GM12873 (cell line): ENCODE measurements around the gene RYR2.

Experiments used
- TF ChIP-seq, protein P1 (sequence below): IDR thresholded peaks from 2 replicates; pipeline ENCODE4 v1.5.1; 2012; ENCODE audit warnings: low read depth, mild to moderate bottlenecking, moderate library complexity, low read length, control low read depth; ENCODE audit not compliant: insufficient read depth; ENCODE audit errors: missing control alignments

Gene RYR2

DNA sequence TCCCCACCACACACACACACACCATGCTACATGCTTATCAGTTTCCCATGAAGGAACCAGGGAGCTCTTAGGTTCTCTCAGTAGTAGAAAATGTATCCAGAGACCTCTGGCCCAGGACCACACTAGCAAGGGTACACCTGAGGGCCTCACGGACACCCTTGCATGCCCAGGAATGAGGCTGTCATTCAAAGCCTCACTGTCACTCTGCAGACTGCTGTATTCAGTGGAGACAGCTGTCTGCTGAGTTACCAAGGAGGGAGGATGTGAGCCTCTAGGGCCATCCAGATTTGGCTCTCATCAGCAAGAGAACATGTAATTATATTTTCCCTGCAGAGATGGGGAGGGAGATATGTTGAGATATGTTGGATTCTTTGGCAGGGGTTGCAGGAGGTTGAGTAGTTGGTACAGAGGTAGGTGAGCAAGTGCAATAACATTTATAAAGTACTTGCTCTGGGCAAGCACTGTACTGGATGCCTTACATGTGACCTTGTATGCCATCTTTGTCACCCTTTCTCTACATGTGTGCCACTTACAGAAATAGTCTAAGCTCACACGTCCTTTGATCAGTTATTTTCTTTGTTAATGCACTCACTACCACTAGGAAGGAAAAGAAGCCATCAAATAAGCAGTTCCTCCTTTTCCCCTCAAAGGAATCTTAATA, 598.2 kb downstream of the RYR2 start:
- TF ChIP-seq, protein P1, sequence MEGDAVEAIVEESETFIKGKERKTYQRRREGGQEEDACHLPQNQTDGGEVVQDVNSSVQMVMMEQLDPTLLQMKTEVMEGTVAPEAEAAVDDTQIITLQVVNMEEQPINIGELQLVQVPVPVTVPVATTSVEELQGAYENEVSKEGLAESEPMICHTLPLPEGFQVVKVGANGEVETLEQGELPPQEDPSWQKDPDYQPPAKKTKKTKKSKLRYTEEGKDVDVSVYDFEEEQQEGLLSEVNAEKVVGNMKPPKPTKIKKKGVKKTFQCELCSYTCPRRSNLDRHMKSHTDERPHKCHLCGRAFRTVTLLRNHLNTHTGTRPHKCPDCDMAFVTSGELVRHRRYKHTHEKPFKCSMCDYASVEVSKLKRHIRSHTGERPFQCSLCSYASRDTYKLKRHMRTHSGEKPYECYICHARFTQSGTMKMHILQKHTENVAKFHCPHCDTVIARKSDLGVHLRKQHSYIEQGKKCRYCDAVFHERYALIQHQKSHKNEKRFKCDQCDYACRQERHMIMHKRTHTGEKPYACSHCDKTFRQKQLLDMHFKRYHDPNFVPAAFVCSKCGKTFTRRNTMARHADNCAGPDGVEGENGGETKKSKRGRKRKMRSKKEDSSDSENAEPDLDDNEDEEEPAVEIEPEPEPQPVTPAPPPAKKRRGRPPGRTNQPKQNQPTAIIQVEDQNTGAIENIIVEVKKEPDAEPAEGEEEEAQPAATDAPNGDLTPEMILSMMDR = no peak

DNA sequence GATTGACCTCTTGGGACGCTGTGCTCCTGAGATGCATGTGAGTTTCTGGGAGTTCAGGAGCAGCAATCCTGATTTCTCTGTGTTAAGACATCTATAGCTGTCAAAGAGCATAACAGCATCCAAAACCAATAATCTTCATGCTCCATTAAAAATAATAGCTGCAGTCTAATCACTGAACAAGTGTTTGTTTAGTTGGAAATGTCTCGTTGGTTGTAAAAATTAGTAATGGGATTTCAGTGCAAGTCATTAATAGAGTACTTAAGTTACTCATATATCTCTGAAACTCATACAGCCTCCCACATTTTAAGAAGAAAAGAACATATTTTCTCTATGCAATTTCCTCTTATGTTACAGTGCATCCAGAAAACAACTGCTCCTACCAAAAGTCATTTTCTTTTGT, 599.0 kb downstream of the RYR2 start:
- TF ChIP-seq, protein P1 = no peak

DNA sequence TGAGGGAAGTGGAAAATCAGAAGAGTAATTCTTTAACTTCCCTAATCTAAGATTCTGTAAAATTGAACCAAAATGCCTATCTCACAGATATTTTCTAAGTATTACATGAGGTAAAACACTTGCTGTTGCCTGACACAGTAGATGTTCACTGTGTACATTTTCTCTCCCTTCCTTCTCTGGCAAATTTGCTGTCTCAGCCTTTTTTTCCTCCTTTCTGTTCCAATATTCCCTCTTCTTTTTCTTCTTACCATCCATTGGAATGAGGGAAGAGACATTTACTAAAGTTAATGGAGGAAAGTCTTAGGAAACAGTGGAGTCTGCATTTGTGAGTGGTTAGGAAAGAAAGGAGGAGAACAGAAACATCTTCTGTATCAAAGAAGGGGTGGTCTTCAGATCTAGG, 608.8 kb downstream of the RYR2 start:
- TF ChIP-seq, protein P1 = no peak

DNA sequence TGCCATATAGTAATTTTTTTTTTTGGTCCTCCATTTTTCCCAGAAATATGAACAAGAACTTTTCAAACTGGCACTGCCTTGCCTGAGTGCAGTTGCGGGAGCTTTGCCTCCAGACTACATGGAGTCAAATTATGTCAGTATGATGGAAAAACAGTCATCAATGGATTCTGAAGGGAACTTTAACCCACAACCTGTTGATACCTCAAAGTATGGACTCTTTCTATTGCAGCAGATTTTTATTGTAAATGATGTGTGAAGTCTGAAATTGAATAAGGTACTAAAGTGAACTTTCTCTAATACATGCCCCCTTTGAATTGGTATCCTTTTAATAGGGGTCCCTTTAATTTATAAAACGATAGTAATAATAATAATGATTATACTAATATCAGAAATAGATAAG, 613.8 kb downstream of the RYR2 start:
- TF ChIP-seq, protein P1 = no peak

DNA sequence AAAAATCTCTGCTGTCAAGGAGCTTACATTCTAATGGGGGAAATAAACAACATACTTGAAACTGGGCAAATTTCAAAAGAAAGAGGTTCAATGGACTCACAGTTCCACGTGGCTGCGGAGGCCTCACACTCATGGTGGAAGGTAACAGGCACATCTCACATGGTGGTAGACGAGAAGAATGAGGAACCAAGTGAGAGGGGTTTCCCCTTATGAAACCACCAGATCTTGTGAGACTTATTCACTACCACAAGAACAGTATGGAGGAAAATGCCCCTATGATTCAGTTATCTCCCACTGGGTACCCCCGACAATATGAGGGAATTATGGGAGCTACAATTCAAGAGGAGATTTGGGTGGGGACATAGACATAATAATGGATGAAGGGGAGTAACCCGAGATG, 622.4 kb downstream of the RYR2 start:
- TF ChIP-seq, protein P1 = no peak

DNA sequence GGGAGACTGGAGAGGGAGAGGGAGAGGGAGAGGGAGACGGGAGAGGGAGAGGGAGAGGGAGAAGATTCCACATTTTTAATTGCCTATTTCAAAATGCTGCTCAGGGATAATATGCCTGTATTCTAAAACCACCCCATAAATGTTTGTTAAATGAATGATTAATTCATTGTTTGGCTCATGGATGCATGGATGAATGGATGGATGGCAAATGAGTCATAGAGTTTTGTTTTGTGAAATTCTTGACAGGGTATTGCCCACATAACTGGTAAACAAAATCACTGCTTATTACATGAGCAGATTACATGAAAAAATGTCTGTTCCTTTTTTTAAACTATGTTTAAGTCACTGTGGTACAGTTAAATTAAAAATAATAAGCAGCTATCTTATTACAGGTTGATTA, 628.3 kb downstream of the RYR2 start:
- TF ChIP-seq, protein P1 = no peak

DNA sequence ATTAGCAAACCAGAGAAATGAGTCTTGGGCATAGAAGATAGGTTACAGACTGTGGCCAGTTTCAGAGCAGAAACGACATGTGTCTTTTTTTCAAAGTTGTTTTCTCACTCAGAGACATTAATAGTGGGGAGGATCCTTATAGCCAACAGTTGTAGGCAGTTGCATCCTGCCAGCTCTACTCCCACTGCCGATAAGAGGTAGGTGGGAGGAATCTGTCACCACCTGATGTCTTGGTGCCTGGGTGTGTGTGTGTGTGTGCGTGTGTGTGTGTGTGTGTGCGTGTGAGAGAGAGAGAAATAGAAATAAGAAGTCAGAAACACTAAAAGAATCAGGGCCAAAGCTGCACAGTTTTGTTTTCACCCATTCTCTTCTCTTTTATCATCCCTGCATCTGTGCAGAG, 629.3 kb downstream of the RYR2 start:
- TF ChIP-seq, protein P1 = no peak
